DND-41 (cell line): ENCODE data around the gene MLC1.

Experiments
- CTCF ChIP-seq: IDR thresholded peaks from 2 replicates; pipeline ENCODE4 v1.5.1; 2012; ENCODE audit warnings: borderline replicate concordance, low read length, moderate library complexity, mild to moderate bottlenecking; ENCODE audit not compliant: poor library complexity, severe bottlenecking; ENCODE audit errors: extremely low read depth
- EZH2 ChIP-seq: IDR thresholded peaks from 3 replicates; pipeline ENCODE4 v1.6.1; 2012; ENCODE audit warnings: borderline replicate concordance, low read depth, mild to moderate bottlenecking, moderate library complexity, low read length, inconsistent platforms; ENCODE audit not compliant: severe bottlenecking

GRCh38 chr22:50089682-50090411, 4.6 kb upstream of the MLC1 start, which contains the start of gene MOV10L1:
- TF ChIP-seq CTCF (no peak), EZH2 (no peak)
